GM21390 (cell line): Measurements from ENCODE around the gene MATN4.

Experiments
- ATAC-seq: cut with Tn5 transposase; IDR thresholded peaks from one replicate; pipeline ENCODE4 v1.9.1; 2021; ENCODE audit not compliant: unreplicated experiment

MATN4 gene

DNA sequence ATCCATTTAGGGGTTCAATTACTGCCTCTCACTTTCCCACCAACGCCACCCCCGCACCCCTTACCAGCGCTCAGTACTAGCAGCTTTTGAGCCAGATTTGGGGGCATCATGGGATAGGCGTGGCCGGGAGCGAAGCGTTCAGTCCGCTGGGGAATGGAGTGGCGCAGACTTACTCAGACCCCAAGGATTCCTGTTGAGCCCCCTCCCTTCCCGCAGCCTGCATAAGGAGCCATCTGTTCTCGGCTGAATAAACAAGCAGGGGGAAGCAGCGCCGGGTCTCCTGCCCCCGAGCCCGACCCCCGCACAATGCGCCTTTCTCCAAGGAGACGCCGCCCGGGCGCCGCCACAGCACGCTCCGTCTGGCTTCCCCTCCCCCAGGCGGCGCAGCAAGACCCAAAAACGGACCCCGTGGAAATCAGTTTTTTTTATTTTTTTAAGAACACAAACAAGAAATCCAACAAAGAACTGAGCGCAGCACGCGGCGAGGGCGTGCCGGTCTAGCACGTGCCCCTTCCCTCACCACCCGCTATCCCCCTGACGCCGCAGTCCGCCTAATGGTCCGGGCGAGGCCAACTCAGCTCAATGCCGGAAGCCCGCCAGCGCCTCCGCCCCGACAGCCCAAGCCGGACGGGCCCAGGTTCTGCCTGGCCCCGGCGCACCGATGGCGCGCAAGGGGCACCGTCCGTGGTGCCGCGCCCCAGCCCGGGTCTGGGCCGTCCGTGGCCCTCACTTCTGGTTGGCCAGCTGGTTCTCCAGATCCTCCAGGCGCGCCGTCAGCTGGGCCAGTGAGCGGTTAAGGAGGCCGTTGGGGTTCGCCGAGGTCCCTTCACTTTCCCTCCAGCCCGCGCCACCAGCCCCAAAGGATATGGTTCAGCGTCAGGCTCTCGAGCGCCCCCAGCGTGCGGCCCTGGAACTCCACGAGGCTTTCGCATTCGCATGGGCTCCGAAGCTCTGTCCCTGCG lies 14.8 kb downstream of the MATN4 start:
- ATAC-seq, result peak; percentile 57

DNA sequence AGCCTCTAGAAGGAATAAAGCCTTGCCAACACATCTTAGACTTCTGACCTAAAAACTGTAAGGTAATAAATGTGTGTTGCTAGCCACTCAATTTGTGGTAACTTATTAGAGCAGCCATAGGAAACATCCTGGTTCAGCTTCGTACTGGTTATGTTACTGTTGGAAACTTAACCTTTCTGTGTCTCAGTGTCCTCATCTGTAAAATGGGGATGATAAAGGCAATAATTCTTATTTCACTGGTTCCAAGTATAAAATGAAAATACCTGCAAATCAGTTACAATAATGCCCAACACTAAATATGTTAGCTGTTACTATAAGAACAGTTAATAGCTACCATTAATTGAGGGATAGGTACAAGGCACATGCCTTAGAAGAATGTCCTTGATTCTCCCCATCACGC lies 15.8 kb downstream of the MATN4 start:
- ATAC-seq, result no peak

DNA sequence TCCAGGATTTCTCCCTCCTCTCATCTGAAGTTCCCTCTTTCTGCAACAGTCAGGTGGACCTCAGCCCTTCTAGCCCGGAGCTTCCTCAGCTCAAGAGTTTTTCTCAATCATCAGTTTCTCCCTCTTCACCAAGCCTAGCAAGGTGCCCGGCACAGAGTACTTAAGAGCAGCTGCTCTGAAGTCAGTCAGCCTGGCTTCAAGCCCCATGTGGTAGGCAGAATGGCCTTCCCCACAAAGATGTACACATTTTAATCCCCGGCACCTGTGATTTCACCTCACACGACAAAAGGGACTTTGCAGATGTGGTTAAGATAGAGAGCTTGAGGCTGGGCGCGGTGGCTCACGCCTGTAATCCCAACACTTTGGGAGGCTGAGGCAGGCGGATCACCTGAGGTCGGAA lies 16.6 kb downstream of the MATN4 start:
- ATAC-seq, result no peak

DNA sequence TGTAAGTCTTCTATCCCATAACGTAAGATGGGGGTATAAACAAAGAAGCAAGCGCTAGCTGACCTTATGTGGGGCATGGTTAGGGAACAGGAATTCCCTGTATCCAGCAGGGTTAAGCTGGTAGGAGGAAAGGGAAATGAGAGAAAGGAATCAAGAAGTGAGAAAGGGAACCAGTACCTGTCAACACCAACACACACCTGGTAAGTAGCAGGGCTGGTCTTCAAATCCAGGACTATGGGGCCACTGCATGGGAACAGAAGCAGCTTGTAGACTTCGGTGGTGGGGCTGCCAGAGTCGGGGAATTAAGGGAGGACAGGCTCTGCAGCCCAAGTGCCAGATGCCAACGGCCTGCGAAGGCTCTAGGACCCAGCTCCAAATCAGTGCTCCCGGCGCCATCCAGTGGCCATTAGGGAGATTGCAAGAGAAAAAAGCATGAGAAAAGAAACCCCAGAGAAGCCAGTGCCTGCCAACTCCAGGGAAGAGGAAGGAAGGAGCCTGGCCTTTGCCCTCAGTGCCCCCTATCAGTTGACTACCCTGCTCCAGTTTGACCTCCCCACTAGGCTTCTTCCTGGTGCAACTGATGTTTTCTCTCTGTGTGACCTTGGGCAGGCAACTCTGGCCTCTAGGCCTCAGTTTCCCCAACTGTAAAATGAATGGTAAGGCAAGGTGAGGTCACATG lies 17.3 kb downstream of the MATN4 start:
- ATAC-seq, result no peak

DNA sequence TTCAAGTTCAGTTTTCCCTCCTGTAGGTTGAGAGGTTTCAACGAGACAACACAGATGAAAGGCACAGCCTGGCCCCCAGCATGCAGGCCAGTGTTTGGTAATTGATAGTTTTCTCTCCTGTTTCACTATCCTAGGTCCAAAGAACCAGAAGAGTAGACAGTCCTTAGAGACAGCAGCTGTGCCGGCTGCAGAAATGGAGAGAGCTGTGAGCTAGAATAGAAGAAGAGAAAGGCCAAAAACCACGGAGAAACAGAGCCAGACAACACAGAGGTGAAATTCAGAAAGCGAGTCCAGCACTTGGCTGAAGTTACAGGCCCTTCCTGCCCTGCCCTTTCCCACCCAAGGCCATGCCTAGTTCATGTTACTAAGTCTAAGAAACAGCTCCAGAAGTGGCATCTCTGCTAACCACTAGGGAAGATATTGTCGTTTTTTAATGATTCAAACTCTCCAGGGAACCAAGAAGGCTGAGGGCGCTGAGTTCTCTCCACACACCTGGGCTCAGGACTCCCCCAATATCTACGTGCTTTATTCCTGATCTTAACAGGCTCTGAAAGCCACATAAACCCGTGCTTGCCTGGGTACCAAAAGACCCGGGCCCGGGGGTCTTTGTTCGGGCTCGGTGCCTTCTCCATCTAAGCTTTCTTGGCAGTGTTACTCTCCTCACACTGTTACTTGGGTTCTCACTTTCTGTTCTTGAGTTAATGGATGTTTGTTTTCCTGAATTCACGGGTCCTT lies 18.0 kb downstream of the MATN4 start:
- ATAC-seq, result no peak

DNA sequence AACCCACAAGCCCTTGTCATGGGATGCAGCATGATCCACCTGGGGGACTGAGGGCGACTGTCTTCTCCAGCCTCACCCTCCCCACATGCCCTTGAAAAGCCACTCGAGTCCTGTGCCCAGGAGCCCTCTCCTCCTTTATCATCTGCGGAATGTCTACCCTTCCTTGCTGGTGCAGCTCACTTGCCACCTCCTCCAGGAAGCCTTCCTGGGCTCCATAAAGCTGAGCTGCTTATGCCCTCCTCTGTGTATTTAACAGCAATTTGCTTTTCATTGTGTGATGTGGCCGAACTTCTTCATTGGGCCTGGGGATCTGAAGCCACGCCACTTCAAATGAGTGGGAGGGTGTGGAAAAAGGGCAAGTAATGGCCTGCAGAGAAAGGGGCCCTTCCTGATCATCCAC lies 19.2 kb downstream of the MATN4 start:
- no peak for ATAC-seq

DNA sequence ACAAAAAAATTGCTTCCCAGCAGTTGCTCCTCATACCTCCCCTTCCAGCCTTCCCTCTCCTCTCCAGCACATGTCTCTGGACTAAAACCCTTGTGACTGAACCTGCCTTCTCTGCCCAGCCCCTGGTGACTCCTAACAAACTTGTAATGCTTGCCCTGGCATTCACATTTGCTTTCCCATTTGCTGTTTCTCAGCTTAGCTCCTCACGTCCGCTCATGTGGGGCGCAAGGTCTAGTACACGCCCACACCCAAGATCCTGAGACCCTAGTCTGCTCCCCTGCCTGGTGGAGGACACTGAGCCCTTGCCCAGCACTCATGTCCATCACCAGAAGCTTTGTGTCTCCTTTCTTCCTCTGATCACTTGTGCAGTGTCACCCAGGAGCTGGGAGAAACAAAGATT lies 19.7 kb downstream of the MATN4 start:
- no peak for ATAC-seq

DNA sequence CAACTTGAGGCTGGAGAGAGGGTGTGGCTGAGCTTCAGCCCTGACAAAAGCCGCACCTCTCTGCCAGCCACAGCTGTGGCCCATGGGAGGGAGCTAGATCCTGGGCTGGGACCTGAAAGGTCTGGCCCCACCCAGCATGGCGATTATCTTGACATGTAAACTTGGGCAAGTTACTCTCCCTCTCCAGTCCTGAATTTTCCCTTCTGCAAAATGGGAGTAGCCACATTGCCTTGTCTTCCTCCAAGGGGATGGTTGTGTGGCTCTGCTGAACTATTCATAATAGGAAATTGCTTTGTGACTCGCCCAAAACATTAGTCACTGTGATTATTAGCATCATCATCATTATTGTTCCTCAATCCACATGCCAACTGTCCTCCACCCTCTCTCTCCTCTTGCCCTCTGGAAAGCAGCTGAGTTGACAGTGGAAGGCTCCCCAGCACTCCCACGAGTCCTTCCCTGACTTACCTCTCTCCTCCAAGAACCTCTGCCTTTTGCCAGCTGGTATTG lies 24.5 kb downstream of the MATN4 start:
- no peak for ATAC-seq

DNA sequence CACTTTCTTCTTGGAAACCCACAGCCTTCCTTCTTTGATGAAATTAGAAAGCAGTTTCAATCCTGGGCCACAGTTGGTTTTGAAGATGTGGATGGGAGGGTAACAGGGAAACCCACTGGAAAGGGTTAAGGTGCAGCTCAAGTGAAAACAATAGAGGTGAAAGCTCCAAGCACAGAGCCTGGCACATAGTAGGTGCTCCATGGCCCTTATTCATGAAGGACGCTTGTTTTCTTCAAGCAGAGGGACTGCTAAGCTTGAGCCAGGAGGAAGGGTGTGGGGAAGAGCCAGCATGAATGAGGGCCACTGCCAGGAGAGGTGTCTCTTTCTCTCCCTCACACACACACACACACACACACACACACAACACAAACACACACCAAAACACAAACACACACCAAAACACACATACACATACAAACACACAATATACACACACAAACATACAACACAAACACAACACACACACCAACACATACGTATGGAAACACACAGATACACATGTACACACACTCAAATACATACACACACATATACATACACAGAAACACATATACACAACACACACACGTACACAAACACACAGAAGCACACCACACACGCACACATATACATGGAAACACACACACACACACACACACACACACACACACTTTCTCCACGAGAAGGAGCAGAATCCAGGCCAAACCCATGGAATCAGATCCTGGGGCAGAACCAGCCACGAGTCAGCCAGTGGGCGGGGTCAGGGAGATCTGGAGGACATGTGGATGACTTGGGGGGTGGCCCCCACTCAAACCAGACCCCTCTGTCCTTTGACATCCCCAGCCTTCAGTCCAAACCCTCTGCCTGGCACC lies 25.2 kb downstream of the MATN4 start:
- no peak for ATAC-seq

DNA sequence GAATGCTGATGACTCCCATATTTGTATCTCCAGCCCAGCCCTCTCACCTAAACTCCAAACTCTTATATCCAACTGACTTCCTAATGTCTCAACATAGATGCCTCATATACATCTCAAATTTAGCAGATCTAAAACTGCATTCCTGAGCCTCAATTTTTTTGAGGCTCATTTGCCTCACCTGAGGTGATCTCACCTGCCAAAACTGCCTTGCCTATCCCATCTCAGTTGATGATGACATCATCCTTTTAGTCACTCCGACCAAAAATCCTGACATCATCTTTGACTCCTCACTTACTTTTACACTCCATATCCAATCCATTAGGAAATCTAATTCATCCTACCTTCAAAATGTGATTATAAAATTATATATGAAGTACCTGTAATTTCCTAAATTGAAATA lies 28.1 kb downstream of the MATN4 start:
- no peak for ATAC-seq

DNA sequence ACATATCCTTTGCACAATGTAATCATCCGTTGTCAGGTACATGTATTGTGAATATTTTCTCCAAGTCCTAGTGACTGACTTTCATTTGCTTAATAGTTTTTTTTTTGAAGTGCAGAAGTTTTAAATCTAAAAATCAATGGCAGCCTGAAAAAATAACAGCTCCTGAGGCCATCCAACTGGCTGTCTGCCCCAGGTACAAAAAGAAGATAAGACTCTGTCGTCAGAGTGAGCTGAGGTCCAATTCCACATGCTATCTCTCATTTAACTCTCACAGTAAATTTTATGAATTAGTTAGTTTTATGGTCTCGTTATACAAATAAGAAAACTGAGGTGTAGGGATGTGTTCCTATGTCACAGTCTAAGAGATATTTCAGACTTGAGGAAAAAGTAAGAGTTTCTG lies 32.8 kb downstream of the MATN4 start:
- no peak for ATAC-seq

DNA sequence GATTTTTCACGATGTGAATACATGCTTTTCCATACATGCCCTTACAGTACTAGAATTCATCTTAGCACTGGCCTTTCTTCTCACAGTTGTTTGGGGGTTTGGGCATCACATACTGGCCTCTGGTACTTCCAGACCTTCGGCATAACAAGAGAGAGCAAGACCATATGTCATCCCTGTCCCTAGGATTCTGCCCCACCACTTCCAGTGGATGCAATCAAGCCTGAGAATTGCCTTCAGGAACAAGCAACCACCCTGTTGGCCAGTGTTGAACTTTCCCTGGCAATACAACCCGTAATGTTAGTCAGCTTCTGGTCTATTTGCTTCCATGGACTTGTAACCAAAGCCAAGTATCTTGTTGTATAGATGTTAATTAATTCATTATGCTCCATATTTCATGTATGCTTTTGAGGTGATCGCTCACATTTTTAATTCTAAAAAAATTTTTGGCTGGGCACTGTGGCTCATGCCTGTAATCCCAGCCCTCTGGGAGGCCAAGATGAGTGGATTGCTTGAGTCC lies 38.3 kb downstream of the MATN4 start:
- ATAC-seq, result no peak

DNA sequence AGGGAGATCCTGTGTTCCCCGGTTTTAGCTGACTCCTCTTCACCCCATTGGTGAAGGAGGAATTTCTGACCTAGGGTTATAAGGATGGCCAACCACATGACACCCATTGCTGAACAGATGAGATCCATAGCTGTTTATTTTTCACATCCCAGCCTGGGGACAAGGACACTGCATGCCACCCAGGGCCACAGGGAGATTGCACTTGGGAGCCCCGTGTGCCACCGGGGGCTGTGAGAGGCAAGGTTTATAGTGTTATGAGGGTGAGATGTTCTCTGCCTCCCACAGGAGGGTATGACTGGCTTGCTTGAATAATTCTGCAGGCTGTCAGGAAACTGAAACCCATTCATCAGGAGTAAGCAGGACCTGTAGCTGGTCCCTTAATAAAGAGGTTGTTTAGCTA lies 39.0 kb downstream of the MATN4 start:
- ATAC-seq, result no peak

DNA sequence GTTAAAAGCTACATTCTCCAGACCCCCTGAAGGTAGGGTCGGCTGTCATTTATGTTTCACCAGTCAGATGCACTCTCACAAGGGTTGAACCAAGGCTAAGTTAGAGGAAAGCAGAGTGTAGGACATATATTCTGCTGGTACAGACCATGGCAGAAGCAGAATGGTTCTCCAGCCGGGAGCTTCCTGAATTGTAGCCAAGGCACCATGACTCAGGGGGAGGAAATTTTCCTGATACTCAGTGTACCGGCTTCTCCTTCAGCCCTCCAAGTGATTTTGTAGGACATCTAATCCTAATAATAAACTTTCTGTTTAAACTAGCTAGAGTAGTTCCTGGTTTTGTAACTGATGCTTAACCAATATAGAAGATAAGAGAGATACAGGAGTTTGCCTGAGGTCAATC lies 39.6 kb downstream of the MATN4 start:
- ATAC-seq, result no peak

DNA sequence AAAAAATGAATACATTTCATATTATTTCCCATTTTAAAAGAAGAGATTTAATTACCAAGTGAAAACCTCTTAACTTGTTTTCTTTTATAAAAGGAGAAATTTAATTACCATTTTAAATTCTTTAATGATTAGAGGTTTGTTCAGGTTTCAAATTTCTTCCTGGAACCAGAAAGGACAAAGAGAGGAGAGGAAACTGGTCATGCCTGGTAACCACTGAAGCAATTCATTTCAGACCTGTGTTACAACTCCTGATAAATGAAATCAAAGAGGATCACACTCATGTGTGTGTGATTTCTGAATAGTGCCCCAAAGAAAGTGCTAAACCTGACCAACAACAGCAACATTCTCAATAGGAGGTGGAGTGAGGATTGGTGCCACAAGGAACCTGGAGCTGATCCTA lies 41.1 kb downstream of the MATN4 start:
- no peak for ATAC-seq

DNA sequence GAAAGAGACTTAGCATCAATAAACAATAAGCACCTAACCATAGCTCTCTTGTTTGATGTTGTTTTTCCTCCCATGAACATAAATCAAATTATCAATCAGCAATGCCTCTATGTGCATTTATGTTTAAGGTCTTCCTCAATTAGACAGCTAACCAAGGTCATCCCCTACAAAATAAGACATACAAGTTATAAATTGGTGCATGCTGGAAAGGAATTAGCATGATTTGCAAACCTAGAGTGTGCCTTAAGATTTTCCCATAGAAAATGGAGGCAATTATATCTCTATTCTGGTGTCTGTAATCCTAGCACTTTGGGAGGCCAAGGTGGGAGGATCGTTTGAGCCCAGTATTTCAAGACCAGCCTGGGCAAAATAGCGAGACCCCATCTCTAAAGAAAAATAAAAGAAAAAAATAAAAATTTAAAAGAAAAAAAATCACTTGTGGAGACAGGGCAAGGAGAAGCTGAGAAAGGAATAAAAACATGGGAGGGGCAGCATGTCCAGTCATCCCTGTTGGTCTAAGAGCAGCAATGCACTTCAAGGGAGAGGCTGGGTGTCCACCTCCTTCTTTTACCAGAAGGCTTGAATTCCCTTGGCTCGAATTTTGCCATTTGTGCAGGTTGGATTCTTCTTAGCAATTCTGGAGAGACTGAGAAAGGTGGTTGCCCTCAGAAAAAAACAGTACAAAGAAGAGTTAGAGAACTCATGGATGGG lies 44.4 kb downstream of the MATN4 start:
- ATAC-seq, result no peak

DNA sequence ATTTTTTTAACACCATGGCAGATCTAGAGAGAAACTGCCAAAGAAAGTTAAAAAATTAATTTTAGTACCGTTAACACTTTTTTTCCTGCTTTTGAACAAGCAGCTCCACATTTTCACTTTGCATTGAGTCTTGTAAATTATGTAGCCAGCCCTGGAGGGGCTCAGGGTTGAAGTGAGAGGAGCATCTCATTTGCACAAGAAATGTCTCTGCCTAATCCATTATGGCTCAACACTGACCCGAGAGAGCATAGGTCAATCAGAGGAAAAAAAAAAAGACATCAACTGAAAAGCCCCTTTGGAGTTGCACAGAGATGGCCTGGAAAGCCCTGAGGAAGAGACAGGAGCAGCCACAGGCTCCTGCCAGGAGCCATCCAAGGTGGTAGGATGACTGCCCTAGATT lies 49.4 kb downstream of the MATN4 start:
- ATAC-seq, result no peak

DNA sequence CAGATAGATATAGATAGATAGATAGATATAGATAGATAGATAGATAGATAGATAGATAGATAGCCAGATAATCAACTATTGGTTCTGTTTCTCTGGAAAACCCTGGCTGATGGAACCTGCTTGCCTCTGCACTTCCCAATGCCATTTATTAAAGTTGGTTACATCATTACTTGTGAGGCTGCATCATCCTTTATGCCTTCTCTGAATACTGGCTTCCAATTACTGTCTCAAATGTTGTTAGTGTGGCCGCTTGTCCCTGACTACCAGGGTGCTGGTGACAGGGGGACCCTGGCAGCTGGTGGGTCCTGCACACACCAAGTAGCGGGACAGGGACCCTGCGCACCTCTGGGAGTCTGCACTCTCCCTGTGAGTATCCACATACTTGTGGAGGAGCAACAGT lies 49.8 kb downstream of the MATN4 start:
- no peak for ATAC-seq

DNA sequence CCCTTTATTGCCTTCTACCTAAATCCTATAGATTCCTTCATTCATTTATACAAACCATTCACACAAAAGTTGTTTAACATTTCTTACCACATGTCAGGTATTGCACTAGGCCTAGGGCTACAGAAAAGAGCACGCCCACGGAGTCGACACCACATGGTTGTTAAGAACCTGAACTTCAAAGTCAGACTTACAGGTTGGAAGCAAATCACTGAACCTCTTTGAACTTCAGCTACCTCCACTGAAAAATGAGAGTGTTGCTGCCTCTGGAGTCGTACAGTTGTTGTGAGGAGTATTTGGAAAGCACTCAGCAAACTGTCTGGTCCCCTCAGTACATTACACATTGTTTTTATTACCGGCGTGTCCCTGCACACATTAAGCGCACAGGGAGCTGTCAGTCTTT lies 50.4 kb downstream of the MATN4 start:
- ATAC-seq, result no peak

DNA sequence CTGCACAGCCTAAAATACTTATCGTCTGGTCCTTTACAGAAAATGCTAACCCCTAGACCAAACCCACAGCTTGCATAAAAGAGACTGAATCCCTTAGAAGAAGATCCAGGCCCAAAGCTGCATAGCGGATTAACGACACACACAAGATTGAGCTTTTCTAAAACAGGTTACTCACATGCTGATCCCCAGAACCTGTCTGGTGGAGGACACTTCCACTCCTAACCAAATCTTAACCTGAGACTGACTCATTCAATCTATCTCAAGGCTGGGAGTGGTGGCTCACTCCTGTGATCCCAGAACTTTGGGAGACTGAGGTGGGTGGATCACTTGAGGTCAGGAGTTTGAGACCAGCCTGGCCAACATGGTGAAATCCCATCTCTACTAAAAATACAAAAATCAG lies 50.9 kb downstream of the MATN4 start:
- no peak for ATAC-seq
